Mesothelial cell of epicardium (in vitro differentiated cells): Measurements from ENCODE around the gene MYO1D. TPM values are rescaled to one million over a fixed set of nuclear protein-coding genes. Genes with fewer than 3 reads are reported as not detected.

ENCODE experiments used
- DNase-seq, 2 experiments: peaks; one replicate each; pipeline ENCODE4 v3.0.0; 2021; ENCODE audit warnings: low spot score in 2 of 2; ENCODE audit not compliant: unreplicated experiment in 2 of 2
- H3K27ac Mint-ChIP-seq: 2 replicates; pipeline ENCODE4 v1.8.0; 2021; ENCODE audit warnings: mixed read lengths
- H3K27me3 Mint-ChIP-seq: 2 replicates; pipeline ENCODE4 v1.8.0; 2021; ENCODE audit warnings: low read depth, mixed read lengths
- H3K36me3 Mint-ChIP-seq: 2 replicates; pipeline ENCODE4 v1.8.0; 2021; ENCODE audit warnings: mixed read lengths
- H3K4me1 Mint-ChIP-seq: 2 replicates; pipeline ENCODE4 v1.8.0; 2021; ENCODE audit warnings: mixed read lengths
- H3K4me3 Mint-ChIP-seq: 2 replicates; pipeline ENCODE4 v1.8.0; 2021; ENCODE audit warnings: mild to moderate bottlenecking, moderate library complexity, mixed read lengths
- H3K9me3 Mint-ChIP-seq: 2 replicates; pipeline ENCODE4 v1.8.0; 2021; ENCODE audit warnings: mixed read lengths
- CTCF ChIP-seq: fragments of 200-600 bp; sonication (generic); IDR thresholded peaks from one replicate; pipeline ENCODE4 v1.5.0; 2021; ENCODE audit warnings: antibody characterized with exemption; ENCODE audit not compliant: unreplicated experiment
- total RNA-seq: library from RNA; stranded (reverse); gene quantifications from 3 replicates; pipeline ENCODE4 v1.2.1, GENCODE V29; 2021

MYO1D gene
- total RNA-seq, 1 donor from 2014 or later, result 48.6 TPM

- DNase-seq, result no peak
- Mint-ChIP-seq H3K4me1 (no peaks in the 10 kb centered on the region), H3K9me3 (no peaks in the 10 kb centered on the region), H3K4me3 (no peak overlapping the region), H3K27ac (no peak overlapping the region), H3K27me3 (no peaks in the 10 kb centered on the region), H3K36me3 (peaks cover 61% of the 10 kb centered on the region)
- TF ChIP-seq CTCF, result no peak
Observed at GRCh38 chr17:32470405-32471167, 406.3 kb downstream of the MYO1D start.

- Mint-ChIP-seq H3K36me3 (peaks cover 44% of the 10 kb centered on the region), H3K27ac (no peak overlapping the region), H3K27me3 (no peaks in the 10 kb centered on the region), H3K4me1 (no peaks in the 10 kb centered on the region), H3K4me3 (no peak overlapping the region), H3K9me3 (no peaks in the 10 kb centered on the region)
- no peak for TF ChIP-seq CTCF
- DNase-seq, result no peak
Observed at GRCh38 chr17:32467949-32468348, 409.0 kb downstream of the MYO1D start.

- Mint-ChIP-seq H3K27ac (no peak overlapping the region), H3K27me3 (no peaks in the 10 kb centered on the region), H3K9me3 (no peaks in the 10 kb centered on the region), H3K4me3 (no peak overlapping the region), H3K4me1 (peaks cover 2% of the 10 kb centered on the region), H3K36me3 (peaks cover 40% of the 10 kb centered on the region)
- TF ChIP-seq CTCF, result no peak
- no peak for DNase-seq
Observed at GRCh38 chr17:32464374-32464773, 412.6 kb downstream of the MYO1D start.

GRCh38 chr17:32463304-32463703 is 413.6 kb downstream of the MYO1D start:
- Mint-ChIP-seq H3K27ac (no peak overlapping the region), H3K9me3 (no peaks in the 10 kb centered on the region), H3K4me1 (peaks cover 2% of the 10 kb centered on the region), H3K27me3 (no peaks in the 10 kb centered on the region), H3K4me3 (no peak overlapping the region), H3K36me3 (peaks cover 43% of the 10 kb centered on the region)
- TF ChIP-seq CTCF, result no peak
- no peak for DNase-seq

- H3K9me3 Mint-ChIP-seq, result no peaks in the 10 kb centered on the region
- DNase-seq, result peak in 1 of 2 experiments; percentile 62
Observed at GRCh38 chr17:32461853-32462617, 414.9 kb downstream of the MYO1D start.

More at GRCh38 chr17:32461853-32462617, 414.9 kb downstream of the MYO1D start:
- Mint-ChIP-seq H3K27me3 (no peaks in the 10 kb centered on the region), H3K4me1 (peaks cover 2% of the 10 kb centered on the region), H3K36me3 (peaks cover 44% of the 10 kb centered on the region), H3K27ac (peak overlapping the region; percentile 11), H3K4me3 (no peak overlapping the region)
- peak; percentile 50 for TF ChIP-seq CTCF
